ENCODE measurements around the gene MED13L.
A peak's percentile ranks its signal among the peaks of the same experiment; 100 is the strongest.

Gene MED13L

GRCh38 chr12:116297224-116297834 is 19.8 kb upstream of the MED13L start:
- no peak for DNase-seq (ENCODE audit: low read depth)
- TF ChIP-seq CTCF (conservative IDR thresholded peaks at IDR 0.05; ENCODE audit: low read length), result no peak

GRCh38 chr12:116295327-116296263 is 18.1 kb upstream of the MED13L start:
- TF ChIP-seq CTCF (conservative IDR thresholded peaks at IDR 0.05; ENCODE audit: low read length), result no peak
- DNase-seq (ENCODE audit: low read depth), result peak; percentile 79
- H3K4me3 ChIP-seq (ENCODE audit: low read length), result no peak overlapping the region

More at GRCh38 chr12:116297224-116297834, 19.8 kb upstream of the MED13L start:
- no peak overlapping the region for H3K4me3 ChIP-seq (ENCODE audit: low read length)

- TF ChIP-seq CTCF (conservative IDR thresholded peaks at IDR 0.05; ENCODE audit: low read length), result no peak
- no peak for DNase-seq (ENCODE audit: low read depth)
- H3K4me3 ChIP-seq (ENCODE audit: low read length), result no peak overlapping the region
These were observed 17.1 kb upstream of the MED13L start for GRCh38 chr12:116294454-116295165.

GRCh38 chr12:116293687-116294453 is 16.4 kb upstream of the MED13L start:
- no peak for DNase-seq (ENCODE audit: low read depth)
- H3K4me3 ChIP-seq (ENCODE audit: low read length), result no peak overlapping the region
- TF ChIP-seq CTCF (conservative IDR thresholded peaks at IDR 0.05; ENCODE audit: low read length), result no peak

- TF ChIP-seq CTCF (conservative IDR thresholded peaks at IDR 0.05; ENCODE audit: low read length), result no peak
- DNase-seq (ENCODE audit: low read depth), result no peak
- H3K4me3 ChIP-seq (ENCODE audit: low read length), result no peak overlapping the region
These were observed 13.7 kb upstream of the MED13L start for GRCh38 chr12:116291218-116291617.

GRCh38 chr12:116288735-116289134 is 11.2 kb upstream of the MED13L start:
- TF ChIP-seq CTCF (conservative IDR thresholded peaks at IDR 0.05; ENCODE audit: low read length), result no peak
- no peak overlapping the region for H3K4me3 ChIP-seq (ENCODE audit: low read length)
- no peak for DNase-seq (ENCODE audit: low read depth)
